WTC11 (cell line): ENCODE results near the gene SDK2.

Source experiments
- CTCF ChIP-seq: fragments of 200-600 bp; IDR thresholded peaks from 2 replicates; pipeline ENCODE4 v1.8.0; 2022; ENCODE audit warnings: antibody characterized with exemption
- E2F4 ChIP-seq: sonication (generic); formaldehyde crosslinking; IDR thresholded peaks from 2 replicates; pipeline ENCODE4 v1.8.1; 2022; ENCODE audit warnings: low read depth, mild to moderate bottlenecking, moderate library complexity, missing genetic modification reagents, borderline replicate concordance
- FOXJ3 ChIP-seq: sonication (generic); formaldehyde crosslinking; IDR thresholded peaks from 2 replicates; pipeline ENCODE4 v1.9.0; 2021; ENCODE audit warnings: missing genetic modification reagents, mild to moderate bottlenecking, borderline replicate concordance
- HMGXB4 ChIP-seq: sonication (generic); formaldehyde crosslinking; IDR thresholded peaks from 2 replicates; pipeline ENCODE4 v1.8.1; 2023; ENCODE audit warnings: mild to moderate bottlenecking, moderate library complexity, missing genetic modification reagents
- IRF2 ChIP-seq: sonication (generic); formaldehyde crosslinking; IDR thresholded peaks from 2 replicates; pipeline ENCODE4 v1.8.0; 2022; ENCODE audit warnings: low read depth, missing genetic modification reagents, borderline replicate concordance
- NFYB ChIP-seq: sonication (generic); formaldehyde crosslinking; conservative IDR thresholded peaks from 2 replicates; pipeline ENCODE4 v1.8.0; 2022; ENCODE audit warnings: low read depth, missing genetic modification reagents
- RELA ChIP-seq: sonication (generic); formaldehyde crosslinking; IDR thresholded peaks from 2 replicates; pipeline ENCODE4 v1.8.1; 2022; ENCODE audit warnings: missing genetic modification reagents, mild to moderate bottlenecking, borderline replicate concordance
- SMAD4 ChIP-seq: sonication (generic); formaldehyde crosslinking; IDR thresholded peaks from 2 replicates; pipeline ENCODE4 v1.8.0; 2022; ENCODE audit warnings: mild to moderate bottlenecking, missing genetic modification reagents
- SP1 ChIP-seq: sonication (generic); formaldehyde crosslinking; conservative IDR thresholded peaks from 2 replicates; pipeline ENCODE4 v1.8.1; 2022; ENCODE audit warnings: missing genetic modification reagents
- TEAD4 ChIP-seq: sonication (generic); formaldehyde crosslinking; IDR thresholded peaks from 2 replicates; pipeline ENCODE4 v1.8.0; 2022; ENCODE audit warnings: mild to moderate bottlenecking, missing genetic modification reagents
- ZNF263 ChIP-seq: sonication (generic); formaldehyde crosslinking; IDR thresholded peaks from 2 replicates; pipeline ENCODE4 v1.8.1; 2022; ENCODE audit warnings: low read depth, mild to moderate bottlenecking, moderate library complexity, missing genetic modification reagents
- TF ChIP-seq, protein P1 (sequence below): fragments of 250-450 bp; sonication (Bioruptor Pico); IDR thresholded peaks from 2 replicates; pipeline ENCODE4 v1.9.0; 2021; ENCODE audit warnings: mild to moderate bottlenecking
- TF ChIP-seq, protein P2 (sequence below): sonication (generic); formaldehyde crosslinking; IDR thresholded peaks from 2 replicates; pipeline ENCODE4 v1.8.0; 2022; ENCODE audit warnings: mild to moderate bottlenecking, missing genetic modification reagents

DNA sequence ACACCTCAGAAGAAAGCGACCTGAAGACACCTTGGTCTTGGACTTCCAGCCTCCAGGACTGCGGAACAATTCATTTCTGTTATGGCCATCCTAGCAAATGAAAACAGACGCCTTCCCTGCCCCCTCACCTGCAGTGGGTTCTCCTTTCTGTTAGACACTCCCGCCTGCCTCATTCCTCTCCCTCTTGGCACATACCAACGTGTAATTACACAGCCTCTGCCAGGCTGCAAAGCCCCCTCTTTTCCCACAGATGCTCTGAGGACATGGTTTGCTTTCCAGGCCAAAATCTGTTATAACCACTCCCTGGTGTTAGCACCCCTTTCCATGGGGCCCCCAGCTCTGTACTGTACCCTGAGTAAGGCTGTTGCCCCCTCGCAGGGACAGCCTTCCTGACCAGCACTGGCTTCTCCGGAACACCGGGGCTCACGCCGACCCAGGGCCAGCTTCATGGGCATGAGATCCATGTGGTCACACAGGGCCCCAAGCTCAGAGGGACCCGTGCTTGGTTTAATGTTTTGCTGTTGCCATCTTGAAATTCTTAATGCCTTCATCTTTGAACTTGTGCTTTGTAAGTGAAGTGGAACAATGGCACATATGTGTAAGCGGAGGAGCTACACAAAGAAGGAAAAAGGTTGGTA, 64.1 kb downstream of the SDK2 start:
- TF ChIP-seq CTCF: no peak
- TF ChIP-seq, protein P1, sequence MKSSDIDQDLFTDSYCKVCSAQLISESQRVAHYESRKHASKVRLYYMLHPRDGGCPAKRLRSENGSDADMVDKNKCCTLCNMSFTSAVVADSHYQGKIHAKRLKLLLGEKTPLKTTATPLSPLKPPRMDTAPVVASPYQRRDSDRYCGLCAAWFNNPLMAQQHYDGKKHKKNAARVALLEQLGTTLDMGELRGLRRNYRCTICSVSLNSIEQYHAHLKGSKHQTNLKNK (CRISPR knock-in tag): no peak
- TF ChIP-seq SP1 (CRISPR knock-in tag): no peak
- TF ChIP-seq RELA: no peak
- no peak for TF ChIP-seq NFYB
- no peak for TF ChIP-seq E2F4
- TF ChIP-seq IRF2 (CRISPR knock-in tag): no peak
- TF ChIP-seq HMGXB4 (CRISPR knock-in tag): no peak
- TF ChIP-seq ZNF263 (CRISPR knock-in tag): no peak
- no peak for TF ChIP-seq TEAD4 (CRISPR knock-in tag)
- no peak for TF ChIP-seq FOXJ3
- TF ChIP-seq SMAD4: no peak
- TF ChIP-seq, protein P2, sequence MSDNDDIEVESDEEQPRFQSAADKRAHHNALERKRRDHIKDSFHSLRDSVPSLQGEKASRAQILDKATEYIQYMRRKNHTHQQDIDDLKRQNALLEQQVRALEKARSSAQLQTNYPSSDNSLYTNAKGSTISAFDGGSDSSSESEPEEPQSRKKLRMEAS: no peak
